ENCODE data around the gene IRF2BP2. TPM values are rescaled to one million over a fixed set of nuclear protein-coding genes. Genes with fewer than 3 reads are reported as not detected.

Gene IRF2BP2
- 199 TPM for total RNA-seq (ENCODE audit: unreplicated experiment)
- long read RNA-seq, full-length matches to known transcripts = 6 of 23 reads
- long read RNA-seq, partial matches to known transcripts = 0 of 23 reads
- long read RNA-seq, other reads (novel, unspliced or antisense) = 17 of 23 reads

DNA sequence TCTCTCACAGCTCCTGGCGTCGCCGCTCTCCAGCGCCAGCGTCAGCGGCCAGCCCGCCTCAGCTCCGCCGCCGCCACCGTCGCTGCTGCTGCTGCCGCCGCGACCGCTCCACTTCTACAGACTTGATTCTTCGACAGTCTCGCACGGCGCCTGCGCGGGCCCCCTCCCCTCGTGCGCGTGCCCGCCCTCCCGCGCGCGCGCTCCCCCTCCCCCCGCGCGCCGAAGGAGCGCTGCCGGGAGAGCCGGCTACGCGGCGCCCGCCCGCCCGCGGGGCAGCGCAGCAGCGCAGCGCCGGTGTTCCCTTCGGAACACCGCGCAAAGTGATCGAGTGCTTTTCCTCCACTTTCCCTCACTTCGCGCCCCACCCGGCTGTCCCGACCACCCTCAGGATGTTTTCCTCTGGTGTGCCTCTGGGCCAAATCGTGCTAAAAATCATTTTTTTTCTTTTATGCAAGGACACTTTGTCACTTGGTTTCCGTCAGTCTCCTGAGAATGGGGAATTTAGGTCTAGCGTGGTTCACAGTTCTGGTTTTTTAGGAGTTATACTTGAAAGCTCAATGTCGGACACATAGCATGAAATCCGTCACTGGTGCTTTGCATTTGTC lies at the start of gene IRF2BP2:
IRF2BP2 (minus strand) TSS at position 118 of the 605 bp plus-strand sequence. CDS start 684 bp downstream, outside the sequence.
- Mint-ChIP-seq H3K4me3 (ENCODE audit: unreplicated experiment) (peak within 1 kb of the TSS; percentile 90), H3K4me1 (ENCODE audit: low read depth, unreplicated experiment) (peaks cover 30% of the 10 kb centered on the region), H3K27me3 (ENCODE audit: unreplicated experiment) (peaks cover 34% of the 10 kb centered on the region), H3K9me3 (ENCODE audit: unreplicated experiment) (peaks cover 41% of the 10 kb centered on the region), H3K36me3 (ENCODE audit: unreplicated experiment) (peaks cover 31% of the 10 kb centered on the region), H3K27ac (ENCODE audit: unreplicated experiment) (peak within 1 kb of the TSS; percentile 99)
- TF ChIP-seq, protein P1, sequence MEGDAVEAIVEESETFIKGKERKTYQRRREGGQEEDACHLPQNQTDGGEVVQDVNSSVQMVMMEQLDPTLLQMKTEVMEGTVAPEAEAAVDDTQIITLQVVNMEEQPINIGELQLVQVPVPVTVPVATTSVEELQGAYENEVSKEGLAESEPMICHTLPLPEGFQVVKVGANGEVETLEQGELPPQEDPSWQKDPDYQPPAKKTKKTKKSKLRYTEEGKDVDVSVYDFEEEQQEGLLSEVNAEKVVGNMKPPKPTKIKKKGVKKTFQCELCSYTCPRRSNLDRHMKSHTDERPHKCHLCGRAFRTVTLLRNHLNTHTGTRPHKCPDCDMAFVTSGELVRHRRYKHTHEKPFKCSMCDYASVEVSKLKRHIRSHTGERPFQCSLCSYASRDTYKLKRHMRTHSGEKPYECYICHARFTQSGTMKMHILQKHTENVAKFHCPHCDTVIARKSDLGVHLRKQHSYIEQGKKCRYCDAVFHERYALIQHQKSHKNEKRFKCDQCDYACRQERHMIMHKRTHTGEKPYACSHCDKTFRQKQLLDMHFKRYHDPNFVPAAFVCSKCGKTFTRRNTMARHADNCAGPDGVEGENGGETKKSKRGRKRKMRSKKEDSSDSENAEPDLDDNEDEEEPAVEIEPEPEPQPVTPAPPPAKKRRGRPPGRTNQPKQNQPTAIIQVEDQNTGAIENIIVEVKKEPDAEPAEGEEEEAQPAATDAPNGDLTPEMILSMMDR (IDR thresholded peaks at IDR 0.05; ENCODE audit: partially characterized antibody, unreplicated experiment) = no peak
- peak; percentile 85 for DNase-seq

DNA sequence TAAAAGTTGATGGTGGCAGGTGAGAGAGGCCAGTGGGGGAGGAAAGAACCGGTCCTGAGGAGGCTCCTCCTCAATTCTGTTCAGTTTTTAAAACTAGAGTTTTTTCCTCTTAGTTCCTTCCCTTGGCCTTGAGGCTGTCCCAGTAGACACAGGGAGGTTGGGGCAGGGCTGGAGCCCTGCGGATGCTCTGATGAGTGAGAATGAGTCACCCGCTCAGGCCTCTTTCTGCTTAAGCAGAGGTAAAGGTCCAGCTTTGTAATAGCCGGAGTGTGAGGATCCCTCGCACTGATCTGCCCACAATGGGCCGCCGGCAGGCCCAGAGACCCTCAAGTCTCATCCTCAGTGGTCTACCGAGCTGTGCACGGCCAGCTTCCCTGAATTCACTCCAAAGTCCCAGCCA lies 49.6 kb upstream of the IRF2BP2 start:
- no peak overlapping the region for H3K27ac Mint-ChIP-seq (ENCODE audit: unreplicated experiment)
- no peak overlapping the region for H3K4me3 Mint-ChIP-seq (ENCODE audit: unreplicated experiment)
- TF ChIP-seq, protein P1 (IDR thresholded peaks at IDR 0.05; ENCODE audit: partially characterized antibody, unreplicated experiment) = no peak
- H3K27me3 Mint-ChIP-seq (ENCODE audit: unreplicated experiment) = peaks cover 5% of the 10 kb centered on the region
- no peaks in the 10 kb centered on the region for H3K4me1 Mint-ChIP-seq (ENCODE audit: low read depth, unreplicated experiment)
- DNase-seq = no peak
- peaks cover 5% of the 10 kb centered on the region for H3K36me3 Mint-ChIP-seq (ENCODE audit: unreplicated experiment)
- peaks cover 2% of the 10 kb centered on the region for H3K9me3 Mint-ChIP-seq (ENCODE audit: unreplicated experiment)

DNA sequence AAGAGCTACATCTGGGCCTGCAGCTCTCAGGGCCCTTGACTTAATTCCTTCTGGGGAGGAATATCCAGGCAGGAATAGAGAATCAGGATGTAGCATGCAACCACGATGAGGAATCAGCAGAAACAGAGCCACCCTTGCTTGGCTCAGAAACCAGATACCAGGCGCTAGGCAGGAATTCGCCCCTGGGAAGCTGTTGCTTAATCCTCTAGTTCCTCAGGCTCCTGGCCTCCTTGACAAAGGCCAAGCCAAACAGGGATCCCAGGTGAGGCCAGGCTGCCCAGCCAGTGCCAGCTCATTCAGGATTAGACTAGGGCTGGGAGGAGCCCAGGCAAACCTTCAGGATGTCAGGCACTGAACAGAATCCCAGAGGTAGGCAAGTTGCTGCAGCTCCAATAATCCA lies 48.2 kb upstream of the IRF2BP2 start:
- H3K27me3 Mint-ChIP-seq (ENCODE audit: unreplicated experiment) = peaks cover 5% of the 10 kb centered on the region
- peaks cover 5% of the 10 kb centered on the region for H3K36me3 Mint-ChIP-seq (ENCODE audit: unreplicated experiment)
- H3K4me1 Mint-ChIP-seq (ENCODE audit: low read depth, unreplicated experiment) = no peaks in the 10 kb centered on the region
- TF ChIP-seq, protein P1 (IDR thresholded peaks at IDR 0.05; ENCODE audit: partially characterized antibody, unreplicated experiment) = no peak
- H3K9me3 Mint-ChIP-seq (ENCODE audit: unreplicated experiment) = no peaks in the 10 kb centered on the region
- no peak for DNase-seq
- no peak overlapping the region for H3K27ac Mint-ChIP-seq (ENCODE audit: unreplicated experiment)
- H3K4me3 Mint-ChIP-seq (ENCODE audit: unreplicated experiment) = no peak overlapping the region

DNA sequence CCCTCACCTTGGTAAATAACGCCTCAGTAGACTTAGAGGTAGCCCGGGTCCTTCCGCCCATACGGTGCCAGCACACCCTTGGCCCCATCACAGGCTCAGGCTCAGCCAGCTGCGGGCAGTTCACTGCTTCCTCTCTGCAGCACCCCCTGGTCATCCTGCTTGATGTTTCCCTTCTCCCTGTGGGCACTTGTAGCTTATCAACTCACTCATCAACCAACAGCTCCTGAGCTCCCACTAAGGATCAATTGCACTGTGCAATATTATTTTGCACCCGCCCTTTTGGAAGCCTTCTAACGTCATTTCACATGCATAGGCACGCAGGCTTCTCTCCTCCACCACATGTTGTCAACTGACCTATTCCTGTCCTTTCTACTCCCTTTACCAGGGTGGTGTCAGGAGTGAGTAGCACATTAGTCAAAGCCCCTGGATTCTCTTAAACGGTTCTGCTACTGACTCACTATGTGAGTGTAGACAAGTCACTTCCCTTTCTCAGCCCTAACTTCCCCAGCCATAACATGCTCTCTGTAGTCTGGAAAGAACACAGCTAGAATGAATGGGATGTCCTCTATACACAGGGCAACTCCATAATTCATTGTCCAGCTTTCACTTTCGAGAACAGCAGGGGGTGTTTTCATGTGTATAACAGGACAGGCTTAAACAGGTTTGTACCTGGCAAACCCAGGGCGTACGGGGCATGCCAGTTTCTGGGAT lies 47.1 kb upstream of the IRF2BP2 start:
- no peak for DNase-seq
- Mint-ChIP-seq H3K4me1 (ENCODE audit: low read depth, unreplicated experiment) (no peaks in the 10 kb centered on the region), H3K36me3 (ENCODE audit: unreplicated experiment) (peaks cover 5% of the 10 kb centered on the region), H3K4me3 (ENCODE audit: unreplicated experiment) (no peak overlapping the region), H3K27me3 (ENCODE audit: unreplicated experiment) (peaks cover 5% of the 10 kb centered on the region), H3K9me3 (ENCODE audit: unreplicated experiment) (no peaks in the 10 kb centered on the region), H3K27ac (ENCODE audit: unreplicated experiment) (no peak overlapping the region)
- TF ChIP-seq, protein P1 (IDR thresholded peaks at IDR 0.05; ENCODE audit: partially characterized antibody, unreplicated experiment) = no peak

All from glutamatergic neuron (in vitro differentiated cells).